ENCODE measurements around the gene OR8A1.
"Not testable (repeated sequence)": the region's sequence is repeated elsewhere in the genome, so short reads cannot be mapped to it uniquely, and the experiment has no call there.

The OR8A1 gene

GRCh38 chr11:124597626-124598025, 27.8 kb downstream of the OR8A1 start:
- DNase-seq = no peak

- DNase-seq = no peak
Measured at GRCh38 chr11:124600621-124601320, 31.0 kb downstream of the OR8A1 start.

- no peak for DNase-seq
Measured at GRCh38 chr11:124602193-124602592, 32.4 kb downstream of the OR8A1 start.

- not testable (repeated sequence) for DNase-seq
Measured at GRCh38 chr11:124602723-124603122, 32.9 kb downstream of the OR8A1 start.

GRCh38 chr11:124605719-124606118, 35.9 kb downstream of the OR8A1 start:
- DNase-seq = no peak

- no peak for DNase-seq
Measured at GRCh38 chr11:124608147-124608546, 38.4 kb downstream of the OR8A1 start.

GRCh38 chr11:124610295-124610694, 40.5 kb downstream of the OR8A1 start:
- DNase-seq = no peak

GRCh38 chr11:124611064-124611463, 41.3 kb downstream of the OR8A1 start, which contains the start of gene PANX3:
TSS of gene PANX3 (plus strand) at chr11:124611428. CDS start at chr11:124611557, 129 bp downstream.
- no peak for DNase-seq

- no peak for DNase-seq
Measured at GRCh38 chr11:124612045-124612444, 42.2 kb downstream of the OR8A1 start.

GRCh38 chr11:124612567-124613246, 42.9 kb downstream of the OR8A1 start:
- no peak for DNase-seq

GRCh38 chr11:124618863-124619262, 49.1 kb downstream of the OR8A1 start:
- DNase-seq = no peak

Measured in activated CD4-positive, CD25-positive, alpha-beta regulatory T cell treated with anti-CD3 and anti-CD28 coated beads, Interleukin-2, amount 50 U/mL, for 72 hours (primary cell).